ENCODE data around the gene FBXO45.
A peak's percentile ranks its signal among the peaks of the same experiment; 100 is the strongest.
"Not testable (repeated sequence)": the region's sequence is repeated elsewhere in the genome, so short reads cannot be mapped to it uniquely, and the experiment has no call there.

The FBXO45 gene

DNA sequence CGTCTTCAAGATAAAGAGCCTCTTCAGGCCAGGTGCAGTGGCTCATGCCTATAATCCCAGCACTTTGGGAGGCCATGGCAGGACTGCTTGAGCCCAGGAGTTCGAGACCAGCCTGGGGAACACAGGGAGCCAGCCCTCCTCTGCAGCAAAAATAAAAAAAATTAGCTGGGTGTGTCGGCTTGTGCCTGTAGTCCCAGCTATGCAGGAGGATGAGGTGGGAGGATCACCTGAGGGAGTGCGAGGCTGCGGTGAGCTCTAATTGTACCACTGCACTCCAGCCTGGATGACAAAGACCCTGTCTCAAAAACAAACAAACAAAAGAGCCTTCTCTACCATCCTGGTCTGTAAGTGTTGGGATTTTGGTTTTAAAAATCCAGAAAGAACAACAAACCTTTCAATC is 11.2 kb upstream of the FBXO45 start:
- DNase-seq (ENCODE audit: low spot score) = no peak

DNA sequence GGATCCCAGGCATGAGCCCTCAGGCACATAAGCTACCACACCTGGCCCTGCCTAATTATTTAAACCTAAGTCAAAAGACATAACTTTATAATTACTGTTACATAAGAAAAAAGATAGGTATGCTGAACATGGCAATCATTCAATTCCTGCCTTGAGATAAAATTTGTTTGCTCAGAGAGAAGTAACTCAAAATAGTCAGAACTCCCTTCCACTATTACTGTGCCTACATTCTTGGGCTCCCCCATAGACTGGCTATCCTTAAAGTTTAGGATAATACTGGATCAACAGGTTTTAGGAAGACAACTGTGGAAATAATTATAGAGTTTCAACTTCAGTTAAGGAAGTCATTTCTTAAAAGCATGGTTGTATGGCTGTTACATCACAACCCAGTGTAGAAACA is 10.0 kb upstream of the FBXO45 start:
- no peak for DNase-seq (ENCODE audit: low spot score)

DNA sequence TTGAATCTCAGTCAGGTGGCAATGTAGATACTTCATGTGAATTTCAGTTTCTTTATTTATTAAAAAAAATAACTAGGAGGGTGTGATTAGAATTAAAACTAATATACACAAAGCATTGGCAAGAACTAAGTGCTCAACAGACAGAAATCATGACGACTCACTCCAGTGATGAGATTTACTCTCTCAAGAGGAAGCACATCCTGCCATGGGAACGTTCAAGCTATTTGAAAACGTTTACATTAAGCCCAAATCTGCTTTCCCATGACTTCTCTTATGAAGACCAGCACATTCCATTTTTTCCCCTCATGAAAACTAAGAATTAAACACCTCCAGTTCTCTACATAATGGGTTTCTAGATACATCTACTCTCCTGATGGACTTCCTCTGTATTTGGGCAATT is 8.6 kb upstream of the FBXO45 start:
- no peak for DNase-seq (ENCODE audit: low spot score)

DNA sequence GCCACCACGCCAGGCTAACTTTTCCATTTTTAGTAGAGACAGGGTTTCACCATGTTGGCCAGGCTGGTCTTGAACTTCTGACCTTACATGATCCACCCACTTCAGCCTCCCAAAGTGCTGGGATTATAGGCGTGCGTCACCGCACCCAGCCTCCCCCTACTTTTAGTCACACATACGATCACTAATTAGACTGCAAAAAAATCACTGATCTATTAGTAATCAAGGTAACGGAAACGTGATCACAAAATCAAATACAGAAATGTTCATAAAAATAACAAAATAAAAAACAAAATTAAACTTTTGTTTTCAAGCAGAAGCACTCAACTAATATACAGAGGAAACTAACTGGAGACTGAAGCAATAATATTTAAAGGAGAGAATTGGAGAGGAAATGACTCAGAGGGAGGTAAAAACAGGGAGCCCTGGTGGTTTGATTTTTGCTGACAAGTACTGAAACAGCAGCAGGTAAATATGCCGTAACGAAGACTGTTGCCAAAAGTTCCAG is 4.7 kb upstream of the FBXO45 start:
- DNase-seq (ENCODE audit: low spot score) = no peak

DNA sequence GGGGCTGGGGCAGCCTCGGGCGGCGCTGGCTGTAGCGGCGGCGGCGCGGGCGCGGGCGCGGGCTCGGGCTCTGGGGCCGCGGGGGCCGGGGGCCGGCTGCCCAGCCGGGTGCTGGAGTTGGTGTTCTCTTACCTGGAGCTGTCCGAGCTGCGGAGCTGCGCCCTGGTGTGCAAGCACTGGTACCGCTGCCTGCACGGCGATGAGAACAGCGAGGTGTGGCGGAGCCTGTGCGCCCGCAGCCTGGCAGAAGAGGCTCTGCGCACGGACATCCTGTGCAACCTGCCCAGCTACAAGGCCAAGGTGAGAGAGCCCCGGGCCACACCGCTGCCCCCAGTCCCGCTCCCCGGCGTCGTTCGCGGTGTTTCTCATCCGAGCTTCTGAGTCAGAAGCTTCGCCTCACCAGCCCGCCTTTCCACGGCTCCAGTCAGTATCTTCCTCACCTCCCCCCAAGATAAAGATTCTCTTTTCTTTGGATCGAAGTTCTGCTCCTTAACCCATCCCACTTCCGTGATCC is 600 bp downstream of the FBXO45 start:
- DNase-seq (ENCODE audit: low spot score) = peak; percentile 57

DNA sequence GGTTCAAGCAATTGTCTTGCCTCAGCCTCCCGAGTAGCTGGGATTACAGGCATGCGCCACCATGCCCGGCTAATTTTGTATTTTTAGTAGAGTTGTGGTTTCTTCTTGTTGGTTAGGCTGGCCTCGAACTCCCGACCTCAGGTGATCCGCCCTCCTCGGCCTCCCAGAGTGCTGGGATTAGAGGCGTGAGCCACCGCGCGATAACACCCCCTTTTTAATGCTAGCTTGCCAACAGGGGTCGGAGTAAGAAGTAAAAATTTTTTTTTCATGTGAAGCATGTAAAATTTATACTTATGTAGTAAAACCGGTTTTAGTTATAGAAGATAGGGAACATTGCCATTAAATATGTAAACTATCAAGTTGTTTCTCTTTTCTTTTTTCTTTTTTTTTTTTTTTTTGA is 1.9 kb downstream of the FBXO45 start:
- DNase-seq (ENCODE audit: low spot score) = not testable (repeated sequence)

DNA sequence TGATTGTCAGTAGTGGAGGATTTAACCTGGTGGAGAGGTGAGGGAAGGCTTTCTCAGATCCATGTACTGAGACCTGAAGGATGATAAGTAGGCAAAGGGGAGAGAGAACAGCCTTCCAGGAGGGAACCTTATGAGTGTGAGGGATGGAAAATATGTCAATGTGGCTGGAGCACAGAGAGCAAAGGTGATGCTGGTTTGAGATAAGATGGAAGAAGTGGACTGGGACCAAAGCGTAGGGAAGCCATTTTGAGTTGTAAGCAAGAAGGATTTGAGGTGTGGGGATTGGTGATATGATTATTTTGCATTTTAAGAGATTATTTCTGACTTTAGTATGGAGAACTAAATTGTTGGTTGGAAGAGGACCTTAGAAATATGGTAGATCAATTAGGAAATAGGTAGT is 3.9 kb downstream of the FBXO45 start:
- no peak for DNase-seq (ENCODE audit: low spot score)

DNA sequence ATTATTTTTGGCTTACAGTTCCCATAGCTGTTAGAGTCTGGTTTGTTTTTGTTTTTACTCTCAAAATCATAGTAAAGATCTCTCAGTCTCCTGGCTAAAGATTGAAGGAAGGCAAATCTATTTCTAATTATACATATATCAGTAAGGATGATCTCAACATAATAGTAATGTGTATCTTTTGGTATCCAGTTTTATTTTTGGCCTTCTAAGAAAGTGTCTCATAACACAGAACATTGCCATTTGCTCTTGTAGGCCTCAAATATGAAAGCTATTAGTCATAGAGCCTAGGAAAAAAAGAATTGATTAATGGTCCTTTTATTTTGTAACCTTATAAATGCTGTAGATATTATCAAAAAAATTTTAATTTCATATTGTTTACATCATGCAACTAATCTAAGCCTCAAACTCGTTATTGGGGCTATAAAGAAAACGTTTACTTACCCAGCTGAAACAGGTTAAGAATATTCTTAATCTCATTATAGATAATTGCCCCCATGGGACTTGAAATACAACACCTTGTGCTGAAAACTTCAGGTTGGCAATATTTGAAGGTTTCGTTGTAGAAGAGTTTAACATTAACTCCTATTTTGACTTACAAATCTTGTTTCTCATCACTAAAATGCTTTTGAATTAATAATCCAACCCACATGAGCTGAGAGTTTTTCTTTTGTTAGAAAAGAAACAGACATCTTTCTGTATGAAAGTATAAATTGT is 16.7 kb downstream of the FBXO45 start:
- DNase-seq (ENCODE audit: low spot score) = no peak

DNA sequence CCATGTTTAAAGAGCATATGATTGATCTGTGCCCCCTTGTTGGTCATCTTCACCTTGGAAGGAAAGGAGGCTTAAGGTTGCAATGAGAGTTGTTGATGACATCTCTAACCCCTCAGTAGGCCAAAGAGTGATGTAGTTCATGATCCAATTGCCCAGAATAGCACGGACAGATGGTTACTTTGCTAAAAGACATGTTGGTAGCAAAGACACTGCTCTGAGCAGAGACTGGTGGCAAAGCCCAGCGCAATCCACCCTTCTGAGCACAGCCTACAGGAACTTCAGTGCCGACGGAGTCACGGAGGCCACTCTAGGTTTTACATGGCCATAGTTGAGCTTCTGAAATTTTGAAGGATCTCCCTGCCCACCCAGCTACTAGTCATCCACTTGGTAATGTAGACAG is 21.8 kb downstream of the FBXO45 start:
- no peak for DNase-seq (ENCODE audit: low spot score)

DNA sequence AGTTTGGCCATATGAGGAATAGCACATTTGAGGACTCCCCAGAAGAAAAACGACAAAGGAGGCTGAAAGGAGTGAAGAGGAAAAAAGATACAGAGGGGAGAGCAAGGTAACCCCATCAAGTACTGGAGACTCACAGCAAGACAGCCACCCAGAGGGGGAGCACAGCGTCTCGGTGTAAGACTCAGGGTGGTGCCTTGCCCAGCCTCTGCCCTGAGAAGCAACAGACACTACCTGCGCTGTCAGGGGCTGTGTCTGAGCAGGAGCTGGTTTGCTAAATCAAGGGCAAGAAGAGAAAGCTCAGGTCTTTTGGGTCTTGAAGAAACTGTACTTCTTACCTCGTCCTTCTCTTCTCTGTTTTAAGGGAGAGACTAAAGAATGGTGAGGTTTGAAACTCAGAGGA is 27.9 kb downstream of the FBXO45 start:
- no peak for DNase-seq (ENCODE audit: low spot score)

DNA sequence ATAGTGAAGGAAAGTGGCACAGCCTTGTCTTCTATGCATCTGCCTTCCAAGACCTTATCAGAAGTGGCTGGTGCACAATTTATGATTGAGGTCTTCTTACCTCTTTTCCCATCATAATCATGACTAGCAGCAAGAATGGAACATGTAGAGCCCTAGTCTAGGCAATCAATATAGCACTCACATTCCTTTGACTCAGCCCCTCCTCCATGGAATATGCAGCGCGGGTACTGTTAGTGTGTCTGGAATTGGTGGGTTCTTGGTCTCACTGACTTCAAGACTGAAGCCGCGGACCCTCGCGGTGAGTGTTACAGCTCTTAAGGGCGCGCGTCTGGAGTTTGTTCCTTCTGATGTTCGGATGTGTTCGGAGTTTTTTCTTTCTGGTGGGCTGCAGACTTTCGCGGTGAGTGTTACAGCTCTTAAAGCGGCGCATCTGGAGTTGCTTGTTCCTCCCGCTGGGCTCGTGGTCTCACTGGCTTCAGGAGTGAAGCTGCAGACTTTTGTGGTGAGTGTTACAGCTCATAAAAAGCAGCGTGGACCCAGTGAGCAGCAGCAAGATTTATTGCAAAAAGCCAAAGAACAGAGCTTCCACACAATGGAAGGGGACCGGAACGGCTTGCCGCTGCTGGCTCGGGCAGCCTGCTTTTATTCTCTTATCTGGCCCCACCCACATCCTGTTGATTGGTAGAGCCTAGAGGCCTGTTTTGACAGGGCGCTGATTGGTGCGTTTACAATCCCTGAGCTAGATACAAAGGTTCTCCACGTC is 29.7 kb downstream of the FBXO45 start:
- not testable (repeated sequence) for DNase-seq (ENCODE audit: low spot score)

DNA sequence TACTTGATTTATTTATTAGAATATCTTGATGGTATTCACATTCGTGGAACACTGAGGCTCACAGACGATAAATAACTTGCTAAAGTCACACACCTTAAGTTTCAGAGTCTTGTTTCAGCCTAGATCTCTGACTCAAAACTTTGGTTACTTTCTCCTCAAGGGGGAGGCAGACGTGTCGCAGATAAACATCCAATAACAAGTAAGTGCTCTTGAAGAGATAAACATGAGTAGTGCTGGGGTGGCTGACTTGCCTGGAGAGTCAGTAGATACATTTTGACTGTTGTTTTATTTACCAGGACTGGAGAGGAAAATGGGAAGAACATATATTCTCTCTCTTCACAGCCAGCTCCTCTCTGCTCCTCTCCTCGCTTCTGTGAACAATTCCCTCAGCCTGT is 31.3 kb downstream of the FBXO45 start:
- DNase-seq (ENCODE audit: low spot score) = no peak

DNA sequence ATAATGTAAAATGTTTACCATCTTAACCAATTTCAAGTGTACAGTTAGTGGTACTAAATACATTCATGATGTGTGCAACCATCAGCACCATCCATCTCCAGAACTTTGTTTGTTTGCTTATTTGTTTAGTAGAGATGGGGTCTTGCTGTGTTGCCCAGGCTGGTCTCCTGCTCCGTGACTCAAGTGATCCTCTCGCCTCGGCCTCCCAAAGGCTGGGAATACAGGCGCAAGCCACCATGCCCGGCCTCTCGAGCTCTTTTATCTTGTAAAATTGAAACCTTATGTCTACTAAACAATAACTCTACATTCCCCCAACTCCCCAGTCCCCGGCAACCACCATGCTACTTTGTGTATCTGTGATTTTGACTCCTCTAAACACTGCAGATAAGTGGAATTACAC is 31.9 kb downstream of the FBXO45 start:
- no peak for DNase-seq (ENCODE audit: low spot score)

DNA sequence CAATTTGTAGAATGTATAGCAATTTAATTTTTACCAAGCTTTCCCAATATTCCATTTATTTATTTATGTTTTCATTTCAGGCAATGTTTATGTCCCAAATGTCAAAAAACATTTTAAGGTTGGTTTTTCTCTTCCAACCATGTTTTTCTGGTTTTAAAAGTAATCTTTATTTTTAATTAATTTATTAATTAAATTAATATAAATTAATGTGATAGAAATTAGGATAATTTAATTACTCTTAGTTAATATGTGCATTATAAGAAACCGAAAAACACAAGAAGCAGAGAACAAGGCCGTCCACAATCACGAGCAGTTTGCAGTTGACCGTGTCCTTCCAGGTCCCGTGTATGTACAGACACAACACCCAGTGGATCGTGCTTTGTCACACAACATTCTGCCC is 34.2 kb downstream of the FBXO45 start:
- DNase-seq (ENCODE audit: low spot score) = no peak

DNA sequence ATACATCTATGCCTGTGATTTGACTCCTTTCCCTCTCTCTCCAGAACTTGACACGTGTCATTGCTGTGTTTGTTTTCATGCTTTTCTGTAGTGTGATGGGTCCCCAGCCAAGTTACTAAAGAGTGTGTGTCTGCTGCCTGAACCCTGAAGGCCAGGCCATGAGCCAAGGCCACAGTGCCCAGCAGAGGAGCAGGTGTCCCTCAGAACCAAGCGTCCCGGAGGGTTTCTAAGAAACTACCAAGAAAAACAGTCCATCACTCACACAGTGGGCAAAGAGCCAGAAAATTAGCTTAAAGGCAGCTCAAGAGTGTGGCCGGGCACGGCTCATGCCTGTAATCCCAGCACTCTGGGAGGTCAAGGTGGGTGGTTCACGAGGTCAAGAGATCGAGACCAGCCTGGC is 35.2 kb downstream of the FBXO45 start:
- DNase-seq (ENCODE audit: low spot score) = no peak

DNA sequence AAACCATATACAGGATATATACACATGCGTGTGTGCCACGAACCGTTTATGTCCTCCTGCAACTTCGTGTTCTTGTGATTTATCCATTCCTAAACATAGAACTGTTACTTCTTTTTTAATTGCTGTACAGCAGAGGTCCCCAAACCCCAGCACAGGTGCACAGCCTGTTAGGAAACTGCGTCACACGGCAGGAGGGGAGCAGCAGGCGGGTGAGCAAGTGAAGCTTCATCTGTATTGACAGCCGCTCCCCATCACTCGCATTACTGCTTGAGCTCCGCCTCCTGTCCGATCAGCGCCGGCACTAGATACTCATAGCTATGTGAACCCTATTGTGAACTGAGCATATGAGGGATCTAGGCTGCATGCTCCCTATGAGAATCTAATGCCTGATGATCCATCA is 36.1 kb downstream of the FBXO45 start:
- DNase-seq (ENCODE audit: low spot score) = no peak

DNA sequence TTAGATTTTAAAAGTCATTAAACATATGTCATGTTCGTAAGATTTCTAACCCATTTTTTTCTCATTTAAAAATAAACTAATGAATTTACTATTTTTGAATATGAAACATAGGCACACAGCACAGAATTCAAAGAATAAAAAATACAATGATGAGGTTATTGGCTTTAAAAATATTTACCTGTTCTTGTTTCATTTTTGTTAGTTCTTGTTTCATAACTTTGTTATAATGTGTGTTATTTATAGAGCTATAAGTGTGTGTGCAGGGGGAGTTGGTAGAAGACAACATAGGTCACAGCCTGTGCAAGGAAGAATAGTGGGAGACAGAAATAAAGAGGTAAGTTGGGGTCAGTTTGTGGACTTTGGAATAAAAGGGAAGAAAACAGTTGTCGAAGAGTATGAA is 40.2 kb downstream of the FBXO45 start:
- no peak for DNase-seq (ENCODE audit: low spot score)

DNA sequence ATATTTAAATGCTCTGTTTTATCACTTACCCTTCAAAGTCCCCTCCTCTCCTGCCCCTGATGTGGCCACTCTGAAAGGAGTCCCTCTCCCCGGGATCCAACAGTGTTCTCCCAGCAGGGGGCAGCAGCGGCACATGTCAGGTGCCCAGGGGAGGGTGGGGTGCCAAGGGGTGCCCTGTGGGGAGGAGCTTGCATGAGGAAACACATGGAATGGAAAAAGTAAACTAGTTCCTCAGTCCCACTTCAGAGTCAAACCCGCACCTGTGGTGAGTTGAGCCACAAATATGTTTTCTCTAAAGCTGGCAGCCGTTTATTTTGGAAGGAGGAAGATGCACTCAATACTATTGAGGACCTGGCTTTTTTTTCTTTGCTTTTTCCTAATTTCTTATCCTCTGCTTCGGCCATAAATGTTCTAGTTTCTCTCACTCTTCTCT is 40.9 kb downstream of the FBXO45 start:
- DNase-seq (ENCODE audit: low spot score) = peak; percentile 90

DNA sequence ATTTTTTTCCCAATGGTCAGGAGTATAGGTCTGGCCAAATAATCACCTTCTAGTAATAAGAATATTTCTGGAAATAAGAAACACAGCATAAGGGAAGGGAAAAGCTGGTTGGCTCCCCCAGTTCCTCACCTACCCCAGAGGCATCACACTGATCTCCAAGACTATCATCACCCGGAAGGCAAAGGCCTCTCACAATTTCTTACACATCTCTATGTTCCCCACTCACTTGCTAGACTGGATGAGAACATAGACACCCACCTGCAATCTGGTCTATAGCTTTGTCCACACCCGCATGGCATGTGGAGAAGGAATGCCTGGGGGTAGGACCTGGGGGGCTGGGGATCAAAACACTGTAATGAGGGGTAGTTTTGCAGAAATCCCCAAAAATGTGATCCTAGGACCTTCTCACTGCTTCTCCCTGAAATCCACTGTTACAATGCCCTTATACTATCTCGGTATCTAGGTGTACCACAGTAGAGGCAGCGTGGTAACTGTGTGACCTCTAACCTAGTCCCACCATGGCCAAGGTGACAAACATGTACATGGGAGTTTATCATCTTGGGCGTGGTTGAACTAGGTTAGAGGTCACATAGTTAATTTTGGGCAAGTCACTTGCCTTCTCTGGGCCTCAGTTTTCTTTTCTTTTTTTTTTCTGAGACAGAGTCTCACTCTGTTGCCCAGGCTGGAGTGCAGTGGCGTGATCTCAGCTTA is 41.5 kb downstream of the FBXO45 start:
- DNase-seq (ENCODE audit: low spot score) = no peak

DNA sequence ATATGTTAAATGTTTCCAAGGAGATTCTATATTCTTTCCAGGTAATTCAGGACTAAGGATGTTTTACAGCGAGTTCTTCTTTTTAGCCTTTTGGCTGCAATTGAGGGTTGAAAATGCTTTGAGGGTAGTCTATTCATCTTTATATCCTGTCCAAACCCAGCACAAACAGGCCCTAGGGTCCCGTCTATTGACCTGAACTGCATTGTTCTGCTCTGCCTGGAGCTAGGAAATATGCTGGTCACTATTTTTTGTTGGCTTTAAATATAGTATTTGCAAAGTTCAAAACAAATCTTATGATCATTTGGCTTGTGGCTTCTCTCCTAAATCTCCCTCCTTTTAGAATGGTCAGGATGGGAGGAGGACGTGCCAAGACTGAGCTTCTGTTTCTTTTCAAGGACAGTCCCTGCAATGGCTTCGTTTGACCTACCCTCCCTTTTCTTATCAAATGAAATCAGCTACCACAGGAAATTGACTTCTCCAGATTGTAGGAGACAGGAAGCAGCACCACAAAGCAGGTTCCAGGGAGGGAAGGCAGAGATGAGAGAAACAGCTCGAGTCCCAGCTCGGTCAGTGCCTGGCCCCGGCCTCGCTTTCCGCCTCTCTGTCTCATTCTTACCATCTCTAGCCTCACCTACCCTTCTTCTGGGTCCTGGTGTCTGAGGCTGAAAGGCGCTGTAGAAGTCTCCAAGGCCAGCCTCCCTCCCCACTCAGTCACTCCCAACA is 43.5 kb downstream of the FBXO45 start:
- no peak for DNase-seq (ENCODE audit: low spot score)

DNA sequence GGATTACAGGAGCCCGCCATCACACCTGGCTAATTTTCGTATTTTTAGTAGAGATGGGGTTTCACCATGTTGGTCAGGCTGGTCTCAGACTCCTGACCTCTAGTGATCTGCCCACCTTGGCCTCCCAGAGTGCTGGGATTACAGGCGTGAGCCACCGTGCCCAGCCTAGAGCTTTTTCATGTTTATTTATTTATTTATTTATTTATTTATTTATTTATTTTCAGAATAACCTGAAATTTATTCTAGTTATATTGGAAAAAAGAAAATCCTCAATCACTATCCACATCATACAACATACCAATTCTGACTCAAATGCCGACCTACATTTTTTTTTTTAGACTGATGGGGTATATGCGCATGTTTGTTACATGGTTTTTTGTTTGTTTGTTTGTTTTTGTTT is 46.8 kb downstream of the FBXO45 start:
- not testable (repeated sequence) for DNase-seq (ENCODE audit: low spot score)

DNA sequence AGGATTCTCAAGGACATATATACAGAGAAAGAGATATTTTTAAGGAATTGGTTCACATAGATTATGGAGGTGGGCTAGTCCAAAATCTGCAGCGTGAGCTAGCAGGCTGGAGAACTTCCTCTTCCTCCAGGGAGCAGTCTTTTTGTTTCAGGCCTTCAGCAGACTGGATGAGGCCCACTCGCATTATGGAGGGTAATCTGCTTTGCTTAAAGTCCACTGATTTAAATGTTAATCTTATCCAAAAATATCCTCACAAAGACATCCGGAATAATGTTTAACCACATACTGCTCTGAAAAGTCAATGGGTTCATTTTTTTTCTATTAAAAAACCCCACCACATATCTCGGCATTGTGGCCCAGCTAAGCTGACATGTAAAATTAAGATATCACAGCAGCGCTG is 48.8 kb downstream of the FBXO45 start:
- no peak for DNase-seq (ENCODE audit: low spot score)
